ENCODE measurements around the gene KIF6. TPM values are rescaled to one million over a fixed set of nuclear protein-coding genes. Genes with fewer than 3 reads are reported as not detected.

KIF6 gene
- polyA plus RNA-seq, 3 donors, result not detected

DNA sequence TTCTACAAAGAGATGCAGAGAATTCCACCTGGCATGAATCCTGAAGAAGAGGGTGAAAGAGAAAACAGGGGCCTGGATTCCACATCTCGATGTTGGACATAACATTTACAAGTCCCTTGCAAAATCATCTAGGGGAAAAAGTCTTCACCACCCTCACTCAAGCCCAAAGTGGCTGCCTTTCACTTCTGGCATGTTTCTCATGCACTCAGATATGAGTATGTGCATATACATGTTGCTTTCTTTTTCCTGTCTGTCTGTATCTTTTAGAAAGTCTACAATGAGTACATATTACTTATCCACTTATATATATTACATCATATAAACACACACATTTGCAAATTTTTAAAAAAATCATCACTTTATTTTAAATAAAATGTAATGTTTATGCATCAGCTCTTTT, 159.3 kb downstream of the KIF6 start:
- intact Hi-C loops (cut with micrococcal nuclease), result no loop called here
- Histone ChIP-seq H3K4me2 (replicated peaks; ENCODE audit: extremely low read depth, low read length, poor library complexity, severe bottlenecking) (no peak overlapping the region), H4K20me1 (ENCODE audit: insufficient read depth, low read length) (no peaks in the 10 kb centered on the region), H3K9ac (ENCODE audit: insufficient read depth, low read length, poor library complexity, severe bottlenecking) (no peak overlapping the region), H3K79me2 (ENCODE audit: insufficient read depth, low read length) (no peaks in the 10 kb centered on the region), H3K4me3 (replicated peaks in 1 of 3; ENCODE audit: low read depth in 2 of 3, low read length in 3 of 3) (no peak overlapping the region), H3K9me3 (replicated peaks in 1 of 2; ENCODE audit: control insufficient read depth in 1 of 2, insufficient read depth in 1 of 2, low read length in 2 of 2) (no peaks in the 10 kb centered on the region), H3K27me3 (ENCODE audit: control insufficient read depth in 2 of 2, insufficient read depth in 2 of 2, low read length in 2 of 2) (no peaks in the 10 kb centered on the region), H3K27ac (ENCODE audit: low read depth in 1 of 2, low read length in 2 of 2) (no peak overlapping the region), H3K4me1 (ENCODE audit: control insufficient read depth in 1 of 2, insufficient read depth in 2 of 2, low read length in 2 of 2) (no peaks in the 10 kb centered on the region), H3K36me3 (replicated peaks in 1 of 2; ENCODE audit: control insufficient read depth in 1 of 2, insufficient read depth in 2 of 2, low read length in 2 of 2) (no peaks in the 10 kb centered on the region), H2AFZ (ENCODE audit: insufficient read depth, low read depth, low read length, poor library complexity, severe bottlenecking) (no peak overlapping the region)
- Mint-ChIP-seq H3K27ac (no peak overlapping the region), H3K27me3 (ENCODE audit: low read depth in 3 of 3) (peaks cover 2 to 5% (median 5%) of the 10 kb centered on the region in 3 donors), H3K36me3 (no peaks in the 10 kb centered on the region), H3K9me3 (peaks cover 0 to 2% (median 0%) of the 10 kb centered on the region in 7 donors), H3K4me3 (no peak overlapping the region), H3K4me1 (no peaks in the 10 kb centered on the region)
- TF ChIP-seq, protein P1, sequence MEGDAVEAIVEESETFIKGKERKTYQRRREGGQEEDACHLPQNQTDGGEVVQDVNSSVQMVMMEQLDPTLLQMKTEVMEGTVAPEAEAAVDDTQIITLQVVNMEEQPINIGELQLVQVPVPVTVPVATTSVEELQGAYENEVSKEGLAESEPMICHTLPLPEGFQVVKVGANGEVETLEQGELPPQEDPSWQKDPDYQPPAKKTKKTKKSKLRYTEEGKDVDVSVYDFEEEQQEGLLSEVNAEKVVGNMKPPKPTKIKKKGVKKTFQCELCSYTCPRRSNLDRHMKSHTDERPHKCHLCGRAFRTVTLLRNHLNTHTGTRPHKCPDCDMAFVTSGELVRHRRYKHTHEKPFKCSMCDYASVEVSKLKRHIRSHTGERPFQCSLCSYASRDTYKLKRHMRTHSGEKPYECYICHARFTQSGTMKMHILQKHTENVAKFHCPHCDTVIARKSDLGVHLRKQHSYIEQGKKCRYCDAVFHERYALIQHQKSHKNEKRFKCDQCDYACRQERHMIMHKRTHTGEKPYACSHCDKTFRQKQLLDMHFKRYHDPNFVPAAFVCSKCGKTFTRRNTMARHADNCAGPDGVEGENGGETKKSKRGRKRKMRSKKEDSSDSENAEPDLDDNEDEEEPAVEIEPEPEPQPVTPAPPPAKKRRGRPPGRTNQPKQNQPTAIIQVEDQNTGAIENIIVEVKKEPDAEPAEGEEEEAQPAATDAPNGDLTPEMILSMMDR (IDR thresholded peaks at IDR 0.05), result no peak
- no peak for DNase-seq
- no CpG with 5 or more reads among the region's 1 CpG for WGBS (ENCODE audit: insufficient coverage)

DNA sequence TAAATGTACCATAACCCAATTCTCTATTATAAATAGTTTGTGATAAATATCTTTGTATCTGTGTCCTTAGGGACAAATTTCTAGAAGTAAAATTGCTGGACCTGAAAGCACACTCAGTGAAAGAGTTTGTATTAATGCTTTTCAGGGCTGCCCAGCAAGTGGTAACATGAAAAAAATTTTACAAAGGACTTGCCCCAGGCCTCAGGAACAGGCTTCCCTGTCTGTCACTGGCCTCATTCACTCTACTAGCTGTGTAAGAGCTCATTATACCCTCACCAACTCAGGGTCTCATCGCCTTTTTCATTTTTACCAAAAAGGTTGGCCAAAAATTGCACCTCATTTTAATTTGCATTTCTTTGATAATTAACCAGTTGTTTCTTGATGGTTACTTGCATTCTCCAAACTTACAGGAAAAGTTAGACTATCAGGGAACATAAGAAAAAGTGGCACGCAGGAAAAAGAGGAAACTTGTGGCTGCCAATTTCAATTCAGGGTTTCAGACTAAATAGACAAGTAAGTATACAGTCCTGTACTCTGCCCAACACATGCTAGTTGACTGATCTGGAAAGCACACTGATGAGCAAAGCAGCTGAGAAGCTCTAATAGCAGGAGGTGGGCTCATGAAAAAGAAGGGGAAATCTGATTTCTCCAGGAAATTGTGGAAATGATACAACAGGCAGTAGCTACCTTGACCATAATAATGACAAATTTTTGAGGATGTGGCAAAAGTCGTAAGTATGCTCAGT, 161.5 kb downstream of the KIF6 start:
- Mint-ChIP-seq H3K27ac (no peak overlapping the region), H3K36me3 (no peaks in the 10 kb centered on the region), H3K27me3 (ENCODE audit: low read depth in 3 of 3) (peaks cover 3 to 5% (median 4%) of the 10 kb centered on the region in 3 donors), H3K4me1 (no peaks in the 10 kb centered on the region), H3K9me3 (peaks cover 0 to 2% (median 0%) of the 10 kb centered on the region in 7 donors), H3K4me3 (no peak overlapping the region)
- Histone ChIP-seq H4K20me1 (ENCODE audit: insufficient read depth, low read length) (no peaks in the 10 kb centered on the region), H3K36me3 (replicated peaks in 1 of 2; ENCODE audit: control insufficient read depth in 1 of 2, insufficient read depth in 2 of 2, low read length in 2 of 2) (no peaks in the 10 kb centered on the region), H3K79me2 (ENCODE audit: insufficient read depth, low read length) (no peaks in the 10 kb centered on the region), H2AFZ (ENCODE audit: insufficient read depth, low read depth, low read length, poor library complexity, severe bottlenecking) (no peak overlapping the region), H3K4me3 (replicated peaks in 1 of 3; ENCODE audit: low read depth in 2 of 3, low read length in 3 of 3) (no peak overlapping the region), H3K27ac (ENCODE audit: low read depth in 1 of 2, low read length in 2 of 2) (no peak overlapping the region), H3K4me1 (ENCODE audit: control insufficient read depth in 1 of 2, insufficient read depth in 2 of 2, low read length in 2 of 2) (no peaks in the 10 kb centered on the region), H3K27me3 (ENCODE audit: control insufficient read depth in 2 of 2, insufficient read depth in 2 of 2, low read length in 2 of 2) (no peaks in the 10 kb centered on the region), H3K9ac (ENCODE audit: insufficient read depth, low read length, poor library complexity, severe bottlenecking) (no peak overlapping the region), H3K9me3 (replicated peaks in 1 of 2; ENCODE audit: control insufficient read depth in 1 of 2, insufficient read depth in 1 of 2, low read length in 2 of 2) (no peaks in the 10 kb centered on the region), H3K4me2 (replicated peaks; ENCODE audit: extremely low read depth, low read length, poor library complexity, severe bottlenecking) (no peak overlapping the region)
- no peak for DNase-seq
- intact Hi-C loops (cut with micrococcal nuclease), result no loop called here
- 20% methylated on average over 1 of the region's 3 CpGs for WGBS (ENCODE audit: insufficient coverage)
- TF ChIP-seq, protein P1 (IDR thresholded peaks at IDR 0.05), result no peak

All from CD14-positive monocyte (primary cell).